ENCODE measurements around the gene NFILZ. TPM values are rescaled to one million over a fixed set of nuclear protein-coding genes. Genes with fewer than 3 reads are reported as not detected.

Gene NFILZ
- total RNA-seq, 1 donor = not detected

DNA sequence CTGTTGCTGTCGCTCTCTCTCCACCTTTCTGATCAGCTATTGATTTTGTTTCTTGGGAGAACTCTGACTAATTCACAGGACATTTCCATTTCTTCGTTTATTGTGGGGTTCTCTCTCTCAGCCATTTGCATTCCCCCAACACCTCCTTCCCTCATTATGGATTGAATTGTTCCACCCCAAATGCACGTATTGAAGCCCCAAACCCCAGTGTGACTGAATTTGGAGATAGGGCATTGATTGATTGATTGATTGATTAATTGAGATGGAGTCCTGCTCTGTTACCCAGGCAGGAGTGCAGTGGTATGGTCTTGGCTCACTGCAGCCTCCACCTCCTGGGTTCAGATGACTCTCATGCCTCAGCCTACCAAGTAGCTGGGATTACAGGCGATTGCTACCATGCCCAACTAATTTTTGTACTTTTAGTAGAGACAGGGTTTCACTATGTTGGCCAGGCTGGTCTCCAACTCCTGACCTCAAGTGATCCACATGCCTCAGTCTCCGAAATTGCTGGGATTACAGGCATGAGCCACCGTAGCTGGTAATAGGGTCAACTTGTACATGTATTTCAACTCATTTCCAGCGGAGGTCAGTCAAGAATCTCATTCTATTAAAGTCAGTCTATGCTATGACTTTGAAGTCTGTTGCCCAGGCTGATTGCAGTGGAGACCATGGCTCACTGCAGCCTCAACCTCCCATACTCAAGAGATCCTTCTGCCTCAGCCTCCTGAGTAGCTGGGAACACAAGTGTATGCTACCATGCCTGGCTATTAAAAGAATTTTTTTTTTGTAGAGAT lies 13.6 kb downstream of the NFILZ start:
- Histone ChIP-seq H3K4me3 (ENCODE audit: low read length) (no peak overlapping the region), H3K9me3 (ENCODE audit: low read depth, low read length) (no peaks in the 10 kb centered on the region), H3K27me3 (ENCODE audit: insufficient read depth, low read length) (no peaks in the 10 kb centered on the region), H3K4me1 (ENCODE audit: insufficient read depth, low read length) (peaks cover 80% of the 10 kb centered on the region)

DNA sequence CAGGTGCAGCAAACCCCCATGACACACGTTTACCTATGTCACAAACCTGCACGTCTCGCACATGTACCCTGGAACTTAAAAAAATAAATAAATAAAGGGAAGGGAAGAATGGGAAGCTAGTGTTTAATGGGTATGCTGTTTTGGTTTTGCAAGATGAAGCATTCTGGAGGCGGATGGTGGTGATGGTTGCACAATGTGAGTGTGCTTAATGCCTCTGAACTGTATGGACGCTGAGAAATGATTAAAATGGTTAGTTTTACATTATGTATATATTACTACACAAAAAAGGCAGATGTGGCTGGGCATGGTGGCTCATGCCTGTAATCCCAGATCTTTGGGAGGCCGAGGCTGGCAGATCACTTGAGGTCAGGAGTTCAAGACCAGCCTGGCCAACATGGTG lies 17.8 kb downstream of the NFILZ start:
- no peaks in the 10 kb centered on the region for H3K27me3 ChIP-seq (ENCODE audit: insufficient read depth, low read length)
- H3K9me3 ChIP-seq (ENCODE audit: low read depth, low read length) = no peaks in the 10 kb centered on the region
- H3K4me3 ChIP-seq (ENCODE audit: low read length) = no peak overlapping the region
- peaks cover 56% of the 10 kb centered on the region for H3K4me1 ChIP-seq (ENCODE audit: insufficient read depth, low read length)

DNA sequence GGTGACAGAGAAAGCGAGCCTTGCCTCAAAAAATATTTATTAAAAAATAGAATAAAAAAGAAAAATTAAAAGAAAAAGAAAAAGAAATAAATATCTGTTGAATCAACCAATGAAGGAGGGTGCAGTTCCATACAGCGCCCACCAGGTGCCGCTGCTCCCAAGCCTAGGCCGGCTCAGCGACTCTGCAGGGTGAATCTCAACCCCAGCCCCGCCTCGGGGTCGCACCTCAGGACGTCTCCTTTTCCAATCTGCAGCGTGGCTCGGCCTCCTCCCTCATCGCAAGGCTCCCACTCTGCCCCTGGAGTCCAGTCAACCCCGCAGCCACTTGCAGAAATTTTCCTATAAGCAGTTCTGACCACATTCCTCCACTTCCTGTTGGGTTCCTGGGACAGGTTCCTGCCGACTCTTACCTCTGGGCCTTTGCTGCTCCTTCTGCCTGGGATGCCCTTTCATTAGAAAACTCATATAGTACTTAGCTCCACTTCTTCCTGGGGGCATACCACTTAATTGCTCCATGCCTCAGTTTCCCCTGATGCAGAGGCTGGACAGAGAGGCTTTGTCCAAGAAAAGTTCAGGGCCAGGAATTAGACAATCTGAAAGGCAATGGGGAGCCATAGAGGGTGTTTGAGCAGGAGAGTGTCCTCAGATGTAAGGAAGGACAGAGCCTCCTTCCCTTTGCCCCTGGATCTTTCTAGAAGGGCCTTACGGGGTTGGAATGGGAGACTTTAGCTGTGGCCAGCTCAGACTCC lies 24.3 kb downstream of the NFILZ start:
- Histone ChIP-seq H3K4me1 (ENCODE audit: insufficient read depth, low read length) (peaks cover 26% of the 10 kb centered on the region), H3K9me3 (ENCODE audit: low read depth, low read length) (no peaks in the 10 kb centered on the region), H3K27me3 (ENCODE audit: insufficient read depth, low read length) (peaks cover 2% of the 10 kb centered on the region), H3K4me3 (ENCODE audit: low read length) (peak overlapping the region; percentile 10)

DNA sequence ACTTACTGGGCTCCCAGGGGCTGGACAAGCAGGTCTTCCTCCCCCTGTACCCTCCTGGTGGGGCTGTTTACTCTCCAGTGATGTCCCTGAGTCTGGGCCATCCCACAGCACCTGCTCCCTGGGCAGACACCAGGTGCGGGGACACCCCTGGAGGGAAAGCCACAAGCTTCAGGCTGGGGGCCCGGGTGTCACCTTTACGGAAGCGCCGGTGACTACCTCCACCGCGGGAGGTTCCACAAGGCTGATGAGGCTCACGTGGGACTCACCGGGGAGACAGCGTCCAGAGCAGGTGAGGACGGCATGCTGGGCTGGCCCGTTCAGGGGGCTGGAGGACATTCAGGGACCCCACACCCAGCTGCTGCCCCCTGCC lies 24.9 kb downstream of the NFILZ start:
- Histone ChIP-seq H3K4me3 (ENCODE audit: low read length) (no peak overlapping the region), H3K9me3 (ENCODE audit: low read depth, low read length) (no peaks in the 10 kb centered on the region), H3K4me1 (ENCODE audit: insufficient read depth, low read length) (peaks cover 21% of the 10 kb centered on the region), H3K27me3 (ENCODE audit: insufficient read depth, low read length) (peaks cover 2% of the 10 kb centered on the region)

DNA sequence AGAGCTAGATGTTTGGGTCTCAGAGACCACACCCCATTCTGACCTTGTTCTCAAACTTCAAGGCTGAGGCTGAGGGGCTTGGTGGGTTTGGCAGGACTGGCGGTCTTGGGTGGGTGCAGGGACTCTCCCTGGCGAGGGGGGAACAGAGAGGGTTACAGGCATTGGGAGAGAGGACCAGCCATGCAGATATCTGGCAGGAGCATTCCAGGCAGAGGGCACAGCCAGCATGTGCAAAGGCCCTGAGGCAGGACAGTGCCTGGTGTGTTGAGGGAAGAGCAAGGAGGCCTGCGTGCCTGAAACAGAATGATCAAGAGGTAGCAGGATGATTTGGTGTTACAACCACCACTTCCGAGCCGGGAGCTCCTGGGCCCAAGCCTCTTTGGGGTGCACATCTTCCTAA lies 27.4 kb downstream of the NFILZ start:
- H3K9me3 ChIP-seq (ENCODE audit: low read depth, low read length) = no peaks in the 10 kb centered on the region
- H3K27me3 ChIP-seq (ENCODE audit: insufficient read depth, low read length) = peaks cover 2% of the 10 kb centered on the region
- peaks cover 17% of the 10 kb centered on the region for H3K4me1 ChIP-seq (ENCODE audit: insufficient read depth, low read length)
- no peak overlapping the region for H3K4me3 ChIP-seq (ENCODE audit: low read length)

DNA sequence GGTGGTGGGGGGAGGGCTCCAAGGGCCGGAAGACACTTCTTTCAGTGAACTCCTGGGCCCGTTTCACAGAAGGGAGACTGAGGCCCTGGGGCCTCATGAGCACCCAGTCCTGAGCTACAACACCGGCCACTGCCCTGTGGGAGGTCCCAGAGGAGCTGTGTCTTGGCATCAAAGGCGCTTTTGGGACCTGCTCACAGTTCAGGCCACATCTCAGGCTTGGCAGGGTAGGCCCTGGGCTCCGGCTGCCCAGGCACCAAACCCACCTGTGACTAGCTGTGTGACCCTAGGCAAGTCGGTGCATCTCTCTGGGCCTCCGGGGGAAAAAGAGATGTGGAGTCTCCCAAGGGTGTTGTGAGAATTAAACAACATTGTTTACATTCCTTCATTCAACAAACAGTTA lies 29.5 kb downstream of the NFILZ start:
- Histone ChIP-seq H3K4me3 (ENCODE audit: low read length) (no peak overlapping the region), H3K9me3 (ENCODE audit: low read depth, low read length) (no peaks in the 10 kb centered on the region), H3K4me1 (ENCODE audit: insufficient read depth, low read length) (peaks cover 24% of the 10 kb centered on the region), H3K27me3 (ENCODE audit: insufficient read depth, low read length) (peaks cover 2% of the 10 kb centered on the region)

DNA sequence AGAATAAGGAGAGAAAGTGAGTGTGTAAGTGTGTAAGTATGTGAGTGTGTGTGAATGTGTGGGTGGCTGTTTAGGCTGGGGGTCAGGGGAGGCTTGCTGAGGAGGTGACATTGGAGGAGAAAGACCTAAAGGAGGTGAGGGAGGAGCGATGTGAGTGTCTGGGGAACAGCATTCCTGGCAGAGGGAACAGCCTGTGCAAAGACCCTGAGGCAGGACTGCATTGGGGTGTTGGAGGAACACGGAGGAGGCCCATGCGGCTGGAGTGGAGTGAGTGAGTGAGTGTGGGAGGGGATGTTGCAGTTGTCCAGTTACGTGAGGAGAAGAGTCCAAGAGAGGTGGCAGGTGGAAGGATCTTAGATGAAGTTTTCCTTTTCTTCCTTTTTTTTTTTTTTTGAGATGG lies 31.8 kb downstream of the NFILZ start:
- no peaks in the 10 kb centered on the region for H3K27me3 ChIP-seq (ENCODE audit: insufficient read depth, low read length)
- peaks cover 37% of the 10 kb centered on the region for H3K4me1 ChIP-seq (ENCODE audit: insufficient read depth, low read length)
- H3K4me3 ChIP-seq (ENCODE audit: low read length) = no peak overlapping the region
- no peaks in the 10 kb centered on the region for H3K9me3 ChIP-seq (ENCODE audit: low read depth, low read length)

DNA sequence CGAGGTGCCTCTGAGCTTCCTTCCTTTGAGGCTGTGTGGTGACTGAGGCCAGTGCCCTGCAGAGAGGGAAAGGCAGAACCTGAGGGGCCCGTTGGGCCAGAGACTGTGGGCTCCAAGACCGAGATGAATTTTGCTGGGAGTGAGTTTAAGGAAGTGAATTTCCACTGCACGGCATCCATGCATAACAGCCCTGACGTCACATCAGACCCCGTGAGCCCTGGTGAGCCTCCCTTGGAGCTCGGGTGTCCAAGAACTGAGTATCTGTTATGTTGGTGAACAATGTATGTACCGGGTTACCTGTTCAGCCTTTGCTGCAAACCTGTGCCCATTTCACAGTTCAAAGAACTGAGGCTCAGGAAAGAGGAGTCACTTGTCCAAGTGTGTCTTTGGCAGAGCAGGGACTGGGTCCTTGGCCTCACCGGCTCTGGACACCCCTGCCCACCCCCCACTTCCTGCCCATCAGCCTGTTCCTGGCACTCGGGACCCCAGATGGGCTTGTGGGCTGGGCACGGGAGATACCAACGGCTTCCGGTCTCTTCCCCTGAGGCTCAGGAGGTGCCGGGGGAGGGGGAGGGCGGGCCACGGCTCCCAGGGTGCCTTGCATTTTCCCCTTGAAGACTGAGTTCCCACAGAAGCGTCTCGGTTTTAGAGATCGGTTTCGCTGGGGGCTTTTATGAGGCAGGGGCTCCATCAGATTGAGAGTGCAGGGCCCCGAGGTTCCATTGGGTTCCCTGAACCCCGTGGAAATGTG lies 33.7 kb downstream of the NFILZ start:
- Histone ChIP-seq H3K4me1 (ENCODE audit: insufficient read depth, low read length) (peaks cover 40% of the 10 kb centered on the region), H3K27me3 (ENCODE audit: insufficient read depth, low read length) (no peaks in the 10 kb centered on the region), H3K9me3 (ENCODE audit: low read depth, low read length) (no peaks in the 10 kb centered on the region), H3K4me3 (ENCODE audit: low read length) (no peak overlapping the region)

DNA sequence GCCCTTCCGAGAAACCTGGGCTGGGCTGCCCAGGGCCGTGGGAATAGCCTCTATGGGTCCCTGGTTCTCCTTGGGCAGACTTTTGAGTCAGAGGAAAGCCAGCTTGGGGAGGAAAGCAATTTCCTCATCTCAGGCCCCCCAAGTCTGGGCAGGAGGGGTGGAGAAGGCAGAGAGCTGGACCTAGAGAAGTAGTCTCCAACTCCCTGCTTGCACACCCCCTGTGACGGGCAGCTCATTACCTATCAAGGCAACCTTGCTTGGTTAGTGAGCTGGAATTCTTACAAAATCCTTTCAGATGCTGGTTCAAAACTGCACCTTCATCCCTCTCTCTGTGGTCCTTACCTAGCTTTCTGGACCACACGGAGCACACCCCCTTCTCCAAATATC lies 34.2 kb downstream of the NFILZ start:
- Histone ChIP-seq H3K4me3 (ENCODE audit: low read length) (no peak overlapping the region), H3K4me1 (ENCODE audit: insufficient read depth, low read length) (peaks cover 40% of the 10 kb centered on the region), H3K9me3 (ENCODE audit: low read depth, low read length) (no peaks in the 10 kb centered on the region), H3K27me3 (ENCODE audit: insufficient read depth, low read length) (no peaks in the 10 kb centered on the region)

DNA sequence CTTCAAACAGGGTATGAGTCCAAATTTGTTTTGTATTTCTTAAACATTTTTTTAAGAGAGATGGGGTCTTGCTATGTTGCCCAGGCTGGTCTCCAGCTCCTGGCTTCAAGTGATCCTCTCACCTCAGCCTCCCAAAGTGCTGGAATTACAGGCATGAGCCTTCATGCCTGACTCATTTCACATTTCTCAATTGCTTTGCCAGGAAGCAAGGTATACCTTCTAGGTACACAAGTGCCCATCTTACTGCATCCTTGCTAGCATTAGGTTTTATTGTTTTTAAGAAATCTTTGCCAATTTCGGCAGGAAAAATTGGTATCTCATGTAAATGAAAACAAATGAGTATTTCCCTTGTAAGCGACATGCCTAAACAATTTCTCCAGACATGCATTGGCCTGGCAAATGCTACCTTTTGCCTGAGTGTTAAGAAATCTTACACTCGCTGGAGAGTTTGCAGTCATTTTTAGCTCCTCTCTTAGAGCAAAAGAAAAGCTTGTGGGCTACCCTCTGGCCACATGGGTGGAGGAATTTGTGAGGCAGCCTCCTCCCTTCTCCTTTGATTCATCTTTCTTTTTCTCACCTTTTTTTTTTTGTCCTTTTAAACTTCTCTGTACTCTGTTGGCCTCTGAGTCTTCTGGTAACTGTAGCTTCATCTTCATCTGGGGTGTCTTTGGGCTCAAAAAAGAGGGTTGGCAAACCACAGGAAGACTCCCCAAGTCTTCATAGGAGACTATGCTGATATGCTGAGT lies 35.2 kb downstream of the NFILZ start:
- peaks cover 47% of the 10 kb centered on the region for H3K4me1 ChIP-seq (ENCODE audit: insufficient read depth, low read length)
- no peak overlapping the region for H3K4me3 ChIP-seq (ENCODE audit: low read length)
- H3K27me3 ChIP-seq (ENCODE audit: insufficient read depth, low read length) = no peaks in the 10 kb centered on the region
- no peaks in the 10 kb centered on the region for H3K9me3 ChIP-seq (ENCODE audit: low read depth, low read length)

DNA sequence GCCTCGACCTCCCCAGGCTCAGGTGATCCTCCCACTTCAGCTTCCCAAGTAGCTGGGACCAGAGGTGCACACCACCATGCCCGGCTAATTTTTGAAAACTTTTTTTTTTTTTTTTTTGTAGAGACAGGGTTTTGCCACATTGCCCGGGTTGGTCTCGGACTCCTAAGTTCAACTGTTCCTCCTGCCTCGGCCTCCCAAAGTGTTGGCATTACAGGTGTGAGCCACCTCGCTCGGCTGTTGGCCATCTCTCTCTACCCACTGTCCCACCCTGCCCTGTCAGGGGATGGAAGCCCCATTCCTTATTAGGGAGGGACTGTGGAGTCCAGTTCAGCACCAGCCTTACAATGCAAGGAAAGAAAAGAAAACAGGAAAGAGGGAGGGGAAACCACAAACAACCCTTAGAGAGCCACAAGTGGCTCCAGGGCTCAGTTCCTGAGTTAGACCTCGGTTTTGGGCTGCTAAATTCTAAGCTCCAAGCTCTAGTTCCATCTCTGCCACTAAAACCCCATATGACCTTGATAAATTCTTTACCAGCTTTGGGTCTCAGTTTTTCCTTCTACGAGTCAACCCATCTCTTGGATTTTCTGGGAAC lies 36.5 kb downstream of the NFILZ start:
- Histone ChIP-seq H3K4me3 (ENCODE audit: low read length) (no peak overlapping the region), H3K4me1 (ENCODE audit: insufficient read depth, low read length) (peaks cover 60% of the 10 kb centered on the region), H3K27me3 (ENCODE audit: insufficient read depth, low read length) (no peaks in the 10 kb centered on the region), H3K9me3 (ENCODE audit: low read depth, low read length) (no peaks in the 10 kb centered on the region)

DNA sequence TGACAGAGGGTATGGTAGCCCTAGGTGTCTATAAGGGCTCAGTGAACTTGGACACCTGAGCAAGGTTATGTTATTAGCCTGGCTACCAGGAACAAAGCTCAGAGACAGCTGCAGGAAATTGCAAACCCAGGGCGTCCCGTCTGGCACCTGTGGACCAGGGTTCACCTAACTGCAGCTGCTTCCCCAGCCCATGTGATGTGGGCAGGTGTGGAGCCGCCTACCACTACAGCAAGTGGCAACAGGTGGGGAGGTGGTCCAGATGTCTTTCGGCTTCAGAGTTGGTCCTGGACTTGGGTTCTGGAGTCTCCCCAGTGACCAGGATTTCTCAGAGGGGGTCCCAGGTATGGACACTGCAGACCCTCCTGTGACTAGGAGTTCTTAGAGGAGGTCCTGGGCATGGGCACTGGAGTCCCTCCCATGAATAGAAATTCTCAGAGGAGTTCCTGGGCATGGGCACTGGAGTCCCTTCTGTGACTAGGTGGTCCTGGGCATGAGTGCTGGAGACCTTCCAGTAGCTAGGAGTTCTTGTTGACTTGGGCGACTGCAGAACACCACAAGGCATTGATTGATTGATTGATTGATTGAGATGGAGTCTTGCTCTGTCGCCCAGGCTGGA lies 43.0 kb downstream of the NFILZ start:
- H3K4me3 ChIP-seq (ENCODE audit: low read length) = no peak overlapping the region
- H3K9me3 ChIP-seq (ENCODE audit: low read depth, low read length) = no peaks in the 10 kb centered on the region
- peaks cover 20% of the 10 kb centered on the region for H3K4me1 ChIP-seq (ENCODE audit: insufficient read depth, low read length)
- H3K27me3 ChIP-seq (ENCODE audit: insufficient read depth, low read length) = no peaks in the 10 kb centered on the region

DNA sequence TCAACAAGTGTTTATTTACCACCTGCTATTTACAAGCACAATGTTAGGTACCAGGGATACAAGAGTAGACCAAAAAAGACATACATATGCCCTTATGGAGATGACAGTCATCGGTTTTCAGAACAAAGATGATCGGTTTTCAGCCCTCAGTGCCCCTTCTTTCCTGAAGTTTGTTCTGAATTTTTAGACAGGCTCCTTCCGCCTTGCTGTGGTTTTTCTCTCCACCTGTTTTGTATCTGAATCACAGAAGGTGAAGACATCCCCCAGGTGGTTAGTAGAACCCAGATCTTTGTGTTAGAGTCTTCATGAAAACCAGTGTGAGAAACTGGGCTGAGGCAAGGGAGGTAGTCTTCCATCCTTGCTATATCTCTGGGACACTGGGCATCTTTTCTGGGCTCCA lies 44.6 kb downstream of the NFILZ start:
- Histone ChIP-seq H3K4me1 (ENCODE audit: insufficient read depth, low read length) (peaks cover 19% of the 10 kb centered on the region), H3K4me3 (ENCODE audit: low read length) (no peak overlapping the region)

DNA sequence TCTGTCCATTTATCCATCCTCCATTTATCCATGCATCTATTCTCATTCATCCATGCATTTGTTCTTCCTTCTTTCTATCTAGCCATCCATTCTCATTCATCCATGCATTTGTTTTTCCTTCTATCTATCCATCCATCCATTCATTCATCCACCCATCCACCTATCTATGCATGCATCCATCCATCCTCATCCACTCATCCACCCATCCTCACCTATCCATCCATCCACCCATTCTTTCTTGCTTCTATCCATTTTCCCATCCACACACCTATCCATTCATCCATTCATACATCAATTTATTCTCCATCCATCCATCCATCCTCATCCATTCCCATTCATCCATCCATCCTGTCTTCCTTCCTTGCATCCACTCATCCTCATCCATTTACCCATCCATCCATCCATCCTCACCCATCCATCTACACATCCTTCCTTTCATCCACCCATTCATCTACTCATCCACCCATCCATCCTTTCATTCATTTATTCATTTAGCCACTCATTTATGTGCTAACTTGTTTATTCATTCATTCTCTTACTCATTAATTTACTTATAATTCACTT lies 47.9 kb downstream of the NFILZ start:
- Histone ChIP-seq H3K27me3 (ENCODE audit: insufficient read depth, low read length) (no peaks in the 10 kb centered on the region), H3K9me3 (ENCODE audit: low read depth, low read length) (no peaks in the 10 kb centered on the region), H3K4me1 (ENCODE audit: insufficient read depth, low read length) (peaks cover 12% of the 10 kb centered on the region), H3K4me3 (ENCODE audit: low read length) (no peak overlapping the region)

More for the DNA sequence above, 44.6 kb downstream of the NFILZ start:
- Histone ChIP-seq H3K9me3 (ENCODE audit: low read depth, low read length) (no peaks in the 10 kb centered on the region), H3K27me3 (ENCODE audit: insufficient read depth, low read length) (no peaks in the 10 kb centered on the region)
